ENCODE results near the gene RGS16. TPM values are rescaled to one million over a fixed set of nuclear protein-coding genes. Genes with fewer than 3 reads are reported as not detected.

RGS16 gene
- total and polyA plus RNA-seq, 12 donors = 0.36 to 7.8 (median 3.7) TPM

DNA sequence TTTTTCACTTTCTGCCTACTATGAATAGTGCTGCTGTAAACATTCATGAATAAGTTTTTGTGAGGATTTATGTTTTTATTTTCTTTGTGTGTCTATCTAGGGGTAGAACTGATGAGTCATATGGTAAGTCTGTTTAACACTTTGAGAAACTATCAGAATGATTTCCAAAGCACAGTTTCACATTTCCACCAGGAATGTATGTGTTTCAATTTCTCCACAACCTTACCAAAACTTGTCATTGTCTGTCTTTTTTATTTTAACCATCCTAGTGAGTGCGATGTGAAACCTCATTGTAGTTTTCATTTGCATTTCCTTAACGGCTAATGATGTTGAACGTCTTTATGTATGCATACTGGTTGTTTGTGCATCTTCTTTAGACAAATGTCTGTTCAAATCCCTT is 38.7 kb downstream of the RGS16 start:
- H3K36me3 ChIP-seq (replicated peaks in 1 of 2) = no peaks in the 10 kb centered on the region
- intact Hi-C loops (cut with DNase I) = no loop called here
- no peaks in the 10 kb centered on the region for H3K4me1 ChIP-seq (replicated peaks in 1 of 2)
- TF ChIP-seq, protein P1, sequence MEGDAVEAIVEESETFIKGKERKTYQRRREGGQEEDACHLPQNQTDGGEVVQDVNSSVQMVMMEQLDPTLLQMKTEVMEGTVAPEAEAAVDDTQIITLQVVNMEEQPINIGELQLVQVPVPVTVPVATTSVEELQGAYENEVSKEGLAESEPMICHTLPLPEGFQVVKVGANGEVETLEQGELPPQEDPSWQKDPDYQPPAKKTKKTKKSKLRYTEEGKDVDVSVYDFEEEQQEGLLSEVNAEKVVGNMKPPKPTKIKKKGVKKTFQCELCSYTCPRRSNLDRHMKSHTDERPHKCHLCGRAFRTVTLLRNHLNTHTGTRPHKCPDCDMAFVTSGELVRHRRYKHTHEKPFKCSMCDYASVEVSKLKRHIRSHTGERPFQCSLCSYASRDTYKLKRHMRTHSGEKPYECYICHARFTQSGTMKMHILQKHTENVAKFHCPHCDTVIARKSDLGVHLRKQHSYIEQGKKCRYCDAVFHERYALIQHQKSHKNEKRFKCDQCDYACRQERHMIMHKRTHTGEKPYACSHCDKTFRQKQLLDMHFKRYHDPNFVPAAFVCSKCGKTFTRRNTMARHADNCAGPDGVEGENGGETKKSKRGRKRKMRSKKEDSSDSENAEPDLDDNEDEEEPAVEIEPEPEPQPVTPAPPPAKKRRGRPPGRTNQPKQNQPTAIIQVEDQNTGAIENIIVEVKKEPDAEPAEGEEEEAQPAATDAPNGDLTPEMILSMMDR (IDR thresholded peaks at IDR 0.05) = no peak
- no peak for TF ChIP-seq POLR2A (IDR thresholded peaks at IDR 0.05)
- no peak overlapping the region for H3K4me3 ChIP-seq
- H3K9me3 ChIP-seq (replicated peaks in 1 of 3) = no peaks in the 10 kb centered on the region
- H3K27me3 ChIP-seq = no peaks in the 10 kb centered on the region
- no peak for DNase-seq
- H3K27ac ChIP-seq = no peak overlapping the region
- WGBS, 4 donors = 59 to 87% (median 81%) methylated on average over 3 of the region's 3 CpGs

DNA sequence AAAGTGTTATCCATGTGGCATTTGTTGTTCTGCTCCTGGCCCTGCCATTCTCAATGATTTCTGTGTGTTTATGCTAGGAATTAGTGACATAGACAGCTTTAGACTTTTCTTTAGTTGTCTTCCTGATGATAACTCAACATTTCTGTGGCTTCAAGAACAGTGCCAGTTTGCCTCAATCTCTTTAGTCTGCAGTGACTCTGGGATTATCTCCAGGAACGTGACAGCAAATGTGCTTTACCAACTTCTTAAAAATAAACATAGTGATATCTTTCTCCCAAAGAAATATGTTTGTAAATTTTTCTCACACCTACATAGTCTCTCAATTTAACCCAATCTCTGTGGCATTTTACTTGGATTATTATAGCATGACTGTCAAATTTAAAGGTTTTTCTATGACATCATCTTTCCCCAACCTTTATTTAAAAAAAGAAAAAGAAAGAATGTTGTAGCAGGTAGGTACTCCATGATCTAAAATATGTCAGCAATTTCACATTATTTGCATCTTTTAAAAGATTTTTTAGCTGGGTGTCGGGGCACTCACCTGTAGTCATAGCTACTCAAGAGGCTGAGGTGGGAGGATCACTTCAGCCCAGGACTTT is 39.7 kb downstream of the RGS16 start:
- Histone ChIP-seq H3K27me3 (no peaks in the 10 kb centered on the region), H3K36me3 (replicated peaks in 1 of 2) (no peaks in the 10 kb centered on the region), H3K9me3 (replicated peaks in 1 of 3) (no peaks in the 10 kb centered on the region), H3K27ac (no peak overlapping the region), H3K4me3 (no peak overlapping the region), H3K4me1 (replicated peaks in 1 of 2) (no peaks in the 10 kb centered on the region)
- intact Hi-C loops (cut with DNase I) = no loop called here
- WGBS, 4 donors = 72 to 78% (median 74%) methylated on average over 2 of the region's 2 CpGs
- DNase-seq = no peak
- TF ChIP-seq, protein P1 (IDR thresholded peaks at IDR 0.05) = no peak
- no peak for TF ChIP-seq POLR2A (IDR thresholded peaks at IDR 0.05)

DNA sequence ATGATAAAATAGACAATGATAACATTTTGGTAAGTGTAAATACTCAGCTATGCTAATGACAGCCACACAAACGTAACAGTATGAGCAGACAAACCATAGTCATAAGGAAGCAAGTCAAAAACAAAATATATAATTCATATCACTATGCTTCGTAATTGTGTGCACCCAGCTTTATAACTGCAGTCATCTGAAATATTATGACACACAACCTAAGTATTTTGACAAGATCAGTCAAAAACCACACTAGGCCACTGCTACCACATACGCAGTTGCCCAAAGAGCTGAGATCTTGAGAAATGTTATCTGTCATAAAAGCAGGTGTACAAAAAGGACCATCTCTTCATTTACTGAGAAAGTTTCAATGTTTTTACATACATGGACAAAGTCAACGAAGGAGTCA is 41.1 kb downstream of the RGS16 start:
- TF ChIP-seq, protein P1 (IDR thresholded peaks at IDR 0.05) = no peak
- TF ChIP-seq POLR2A (IDR thresholded peaks at IDR 0.05) = no peak
- intact Hi-C loops (cut with DNase I) = no loop called here
- no peaks in the 10 kb centered on the region for H3K36me3 ChIP-seq (replicated peaks in 1 of 2)
- H3K27me3 ChIP-seq = no peaks in the 10 kb centered on the region
- 80 to 94% (median 91%) methylated on average over 4 of the region's 4 CpGs for WGBS, 4 donors
- H3K4me3 ChIP-seq = no peak overlapping the region
- no peak for DNase-seq
- H3K27ac ChIP-seq = no peak overlapping the region
- no peaks in the 10 kb centered on the region for H3K4me1 ChIP-seq (replicated peaks in 1 of 2)
- no peaks in the 10 kb centered on the region for H3K9me3 ChIP-seq (replicated peaks in 1 of 3)

DNA sequence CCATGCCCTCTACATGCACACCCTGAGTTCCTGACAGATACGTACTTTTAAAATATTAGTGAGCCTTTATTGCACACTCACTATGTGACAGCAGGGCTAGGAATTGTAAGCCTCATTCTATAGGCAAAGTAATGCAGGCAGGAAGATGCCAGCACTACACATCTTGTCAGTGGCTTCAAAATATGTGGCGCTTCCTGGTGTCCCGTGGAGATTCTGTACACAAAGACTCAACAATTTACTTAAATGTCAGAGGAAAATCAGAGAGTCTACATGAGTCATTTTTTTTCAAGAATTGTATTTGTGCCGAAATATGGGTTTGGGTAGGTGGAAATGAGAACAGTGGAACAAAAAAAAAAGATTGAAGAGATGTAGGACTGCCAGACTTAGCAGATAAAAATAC is 42.7 kb downstream of the RGS16 start:
- Histone ChIP-seq H3K36me3 (replicated peaks in 1 of 2) (no peaks in the 10 kb centered on the region), H3K4me3 (no peak overlapping the region), H3K27ac (no peak overlapping the region), H3K4me1 (replicated peaks in 1 of 2) (no peaks in the 10 kb centered on the region), H3K9me3 (replicated peaks in 1 of 3) (no peaks in the 10 kb centered on the region), H3K27me3 (no peaks in the 10 kb centered on the region)
- no peak for DNase-seq
- intact Hi-C loops (cut with DNase I) = no loop called here
- TF ChIP-seq, protein P1 (IDR thresholded peaks at IDR 0.05) = no peak
- no peak for TF ChIP-seq POLR2A (IDR thresholded peaks at IDR 0.05)
- 75 to 81% (median 80%) methylated on average over 4 of the region's 4 CpGs for WGBS, 4 donors
